IMR-90 (cell line): ENCODE measurements around the gene LRFN2. TPM values are rescaled to one million over a fixed set of nuclear protein-coding genes. Genes with fewer than 3 reads are reported as not detected.

ENCODE experiments used
- ATAC-seq: fragments of 200-7000 bp; cut with Tn5 transposase; 2 replicates; pipeline ENCODE4 v1.9.1; 2020; ENCODE audit warnings: low read depth, mild to moderate bottlenecking, moderate library complexity
- BruUV-seq: library from RNA; stranded (reverse); fragments of 400-500 nt; replicated peaks from 2 replicates; lab custom pipeline; 2021; lab: Mats Ljungman, UMichigan
- CTCF ChIA-PET: fragments of 300-600 bp; formaldehyde crosslinking; extraction: SDS; loops from one replicate; lab custom pipeline; 2021; ENCODE audit warnings: antibody characterized with exemption; lab: Yijun Ruan, JAX
- POLR2A ChIA-PET: fragments of 300-600 bp; sonication (Branson Sonifier 250); formaldehyde crosslinking; loops from one replicate; lab custom pipeline; 2022; ENCODE audit warnings: antibody characterized with exemption; ENCODE audit not compliant: unreplicated experiment; lab: Charles Lee
- DNase-seq: peaks from one replicate; pipeline ENCODE4 v3.0.0; 2013
- H2AFZ ChIP-seq: replicated peaks from 2 replicates; pipeline ENCODE3; 2013; ENCODE audit warnings: low read length, mild to moderate bottlenecking; ENCODE audit not compliant: poor library complexity
- H2AK5ac ChIP-seq: 2 replicates; pipeline ENCODE4 v1.6.1; 2013; ENCODE audit warnings: low read depth, low read length, inconsistent platforms
- H2AK9ac ChIP-seq: replicated peaks from 2 replicates; pipeline ENCODE3; 2013; ENCODE audit warnings: mild to moderate bottlenecking, low read depth, low read length, moderate library complexity; ENCODE audit not compliant: poor library complexity
- H2BK120ac ChIP-seq: 2 replicates; pipeline ENCODE4 v1.6.1; 2013; ENCODE audit warnings: low read depth, low read length, inconsistent platforms
- H2BK15ac ChIP-seq: 3 replicates; pipeline ENCODE4 v1.6.1; 2013; ENCODE audit warnings: low read depth, low read length, inconsistent platforms
- H2BK20ac ChIP-seq: 2 replicates; pipeline ENCODE4 v1.6.1; 2013; ENCODE audit warnings: low read depth, mild to moderate bottlenecking, inconsistent platforms, low read length, moderate library complexity
- H2BK5ac ChIP-seq: 2 replicates; pipeline ENCODE4 v1.6.1; 2013; ENCODE audit warnings: mild to moderate bottlenecking, low read depth, low read length, inconsistent platforms; ENCODE audit not compliant: poor library complexity, severe bottlenecking
- H3K14ac ChIP-seq: replicated peaks from 2 replicates; pipeline ENCODE4 v1.6.1; 2013; ENCODE audit warnings: low read depth, low read length, inconsistent platforms
- H3K18ac ChIP-seq: 2 replicates; pipeline ENCODE4 v1.6.1; 2013; ENCODE audit warnings: low read depth, low read length, control low read depth
- H3K23ac ChIP-seq: 2 replicates; pipeline ENCODE4 v1.6.1; 2013; ENCODE audit warnings: low read depth, low read length, inconsistent platforms
- H3K27ac ChIP-seq: 2 replicates; pipeline ENCODE4 v1.5.1; 2013; ENCODE audit warnings: mild to moderate bottlenecking, control low read depth, low read length; ENCODE audit not compliant: insufficient read depth
- H3K27me3 ChIP-seq: 2 replicates; pipeline ENCODE4 v1.6.1; 2013; ENCODE audit warnings: low read length; ENCODE audit not compliant: control insufficient read depth, insufficient read depth
- H3K36me3 ChIP-seq: 2 replicates; pipeline ENCODE4 v1.6.1; 2013; ENCODE audit warnings: low read length, mixed read lengths; ENCODE audit not compliant: control insufficient read depth, insufficient read depth
- H3K4ac ChIP-seq: 2 replicates; pipeline ENCODE4 v1.6.1; 2013; ENCODE audit warnings: low read depth, low read length, inconsistent platforms
- H3K4me1 ChIP-seq: 2 replicates; pipeline ENCODE4 v1.6.1; 2013; ENCODE audit warnings: low read length, mixed read lengths; ENCODE audit not compliant: control insufficient read depth, insufficient read depth
- H3K4me2 ChIP-seq: 2 replicates; pipeline ENCODE4 v1.6.1; 2013; ENCODE audit warnings: low read depth, mild to moderate bottlenecking, control low read depth, low read length, moderate library complexity
- H3K4me3 ChIP-seq: 2 replicates; pipeline ENCODE4 v1.5.1; 2013; ENCODE audit warnings: low read depth, mild to moderate bottlenecking, control low read depth, low read length, moderate library complexity; ENCODE audit not compliant: insufficient read depth
- H3K56ac ChIP-seq: 2 replicates; pipeline ENCODE4 v1.6.1; 2013; ENCODE audit warnings: low read length, inconsistent platforms; ENCODE audit not compliant: insufficient read depth; ENCODE audit errors: extremely low read depth
- H3K79me1 ChIP-seq, 2 experiments: 2 replicates each; pipeline ENCODE4 v1.6.1; 2013; ENCODE audit warnings: low read length in 2 of 2, inconsistent platforms in 1 of 2, low read depth in 1 of 2
- H3K9ac ChIP-seq: 2 replicates; pipeline ENCODE4 v1.6.1; 2013; ENCODE audit warnings: low read depth, low read length, control low read depth
- H3K9me1 ChIP-seq: 2 replicates; pipeline ENCODE4 v1.6.1; 2013; ENCODE audit warnings: low read length, inconsistent platforms; ENCODE audit not compliant: insufficient read depth
- H3K9me3 ChIP-seq: 2 replicates; pipeline ENCODE4 v1.6.1; 2013; ENCODE audit warnings: low read length; ENCODE audit not compliant: control insufficient read depth, insufficient read depth
- H4K20me1 ChIP-seq: 2 replicates; pipeline ENCODE4 v1.6.1; 2013; ENCODE audit warnings: low read length, inconsistent platforms; ENCODE audit not compliant: insufficient read depth
- H4K5ac ChIP-seq: 2 replicates; pipeline ENCODE4 v1.6.1; 2013; ENCODE audit warnings: mild to moderate bottlenecking, low read depth, low read length, control low read depth
- H4K8ac ChIP-seq, 2 experiments: 2 replicates each; pipeline ENCODE4 v1.6.1; 2013; ENCODE audit warnings: low read depth in 2 of 2, low read length in 2 of 2, control low read depth in 1 of 2, inconsistent platforms in 1 of 2
- H4K91ac ChIP-seq: 2 replicates; pipeline ENCODE4 v1.6.1; 2013; ENCODE audit warnings: low read depth, low read length, inconsistent platforms; ENCODE audit not compliant: insufficient read depth
- MAFK ChIP-seq: IDR thresholded peaks from 2 replicates; pipeline ENCODE4 v1.6.1; 2012; ENCODE audit warnings: low read depth, low read length, improper control_type of control experiment
- NFE2L2 ChIP-seq: fragments of 150-350 bp; IDR thresholded peaks from 2 replicates; pipeline ENCODE4 v1.6.1; 2016; ENCODE audit warnings: low read depth, mild to moderate bottlenecking, low read length
- WGBS, 2 experiments: methylation state at CpG; one replicate each; pipeline versions ENCODE4 v1.1.5 to v1.1.7; 2013; ENCODE audit warnings: missing lambda C conversion rate in 2 of 2; ENCODE audit not compliant: insufficient read length in 1 of 2; ENCODE audit errors: extremely low coverage in 2 of 2; 5-methylcytosine and 5-hydroxymethylcytosine counted together
- dilution Hi-C: fragments of 300-500 bp; cut with HindIII; formaldehyde crosslinking; loops from one replicate; pipeline ENCODE4 v1.14.3; 2018; ENCODE audit warnings: low sequenced_read_pairs; ENCODE audit not compliant: unreplicated experiment
- in situ Hi-C: fragments of 300-500 bp; cut with MboI; formaldehyde crosslinking; loops from 3 replicates; pipeline ENCODE4 v1.14.3; 2019; ENCODE audit warnings: low sequenced_read_pairs, inconsistent platforms, mixed read lengths
- intact Hi-C: fragments of 100-400 bp; cut with micrococcal nuclease; formaldehyde crosslinking; loops from 2 replicates; pipeline ENCODE4 v1.10.0; 2022
- polyA plus RNA-seq, 3 experiments: library from polyadenylated mRNA; depleted of rRNA; stranded (reverse); fragments of >200 nt; gene quantifications; 2 replicates each; pipeline ENCODE4 v1.2.3, GENCODE V29; 2012; ENCODE audit warnings: low replicate concordance in 1 of 3
- total RNA-seq: library from RNA; depleted of rRNA; stranded (reverse); fragments of >200 nt; gene quantifications from 2 replicates; pipeline ENCODE4 v1.2.3, GENCODE V29; 2012

LRFN2 gene
- total and polyA plus RNA-seq, 2 of the 4 experiments (the other 2 are of a cell fraction) = not detected

DNA sequence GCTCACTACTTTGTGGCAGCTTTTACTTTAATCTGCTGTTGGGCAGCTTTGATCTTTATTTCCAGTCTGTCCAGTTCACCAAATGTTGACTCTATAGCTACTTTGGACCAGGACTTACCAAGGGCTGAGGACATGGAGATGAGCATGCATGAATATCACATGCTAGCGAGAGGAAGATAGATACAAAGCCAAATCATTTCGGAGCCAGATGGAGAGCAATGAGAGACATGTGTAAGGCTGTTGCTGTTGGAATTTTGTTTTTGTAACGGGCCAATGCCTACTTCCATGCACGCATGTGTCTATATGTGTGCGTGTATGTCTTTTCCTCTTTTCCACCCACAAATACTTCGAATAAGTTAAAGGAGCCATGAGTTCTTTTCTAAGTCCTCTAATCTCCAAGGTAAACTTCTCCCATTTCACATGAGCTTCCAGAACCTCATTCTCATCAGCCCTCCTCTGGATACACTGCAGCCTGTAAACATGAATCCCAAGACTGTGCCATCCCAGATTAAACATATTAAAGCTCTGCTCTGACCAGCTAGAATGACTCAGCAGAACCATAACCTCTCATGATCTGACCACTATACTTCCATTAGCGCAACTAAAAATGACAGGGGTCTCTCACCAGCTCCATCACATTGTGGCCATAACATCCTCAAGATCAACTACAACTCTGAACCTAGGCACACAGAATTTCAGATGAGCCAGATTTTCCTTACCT lies 160.7 kb downstream of the LRFN2 start:
- no peak overlapping the region for H2BK20ac ChIP-seq
- no peak overlapping the region for H2AK5ac ChIP-seq
- dilution Hi-C loops (no loop called here), in situ Hi-C loops (no loop called here), intact Hi-C loops (no loop called here)
- CTCF ChIA-PET = no interaction called here
- H3K23ac ChIP-seq = no peak overlapping the region
- H2AK9ac ChIP-seq = no peak overlapping the region
- H3K14ac ChIP-seq = no peak overlapping the region
- no peak for TF ChIP-seq MAFK
- TF ChIP-seq NFE2L2 = peak; percentile 63
- 73% methylated on average over 3 of the region's 7 CpGs; no CpG with 5 or more reads in 1 of the 2 experiments for WGBS, 2 experiments
- H4K5ac ChIP-seq = no peak overlapping the region
- H3K27me3 ChIP-seq = no peaks in the 10 kb centered on the region
- no peak overlapping the region for H2AFZ ChIP-seq
- H3K9me3 ChIP-seq = no peaks in the 10 kb centered on the region
- no peaks in the 10 kb centered on the region for H3K79me1 ChIP-seq
- no peaks in the 10 kb centered on the region for H4K20me1 ChIP-seq
- no peak overlapping the region for H3K18ac ChIP-seq
- H3K4me2 ChIP-seq = no peak overlapping the region
- BruUV-seq = no TSS peak
- H2BK5ac ChIP-seq = no peak overlapping the region
- ATAC-seq (no peak), DNase-seq (no peak)
- H2BK15ac ChIP-seq = no peak overlapping the region
- no peaks in the 10 kb centered on the region for H3K36me3 ChIP-seq
- POLR2A ChIA-PET = no interaction called here
- no peaks in the 10 kb centered on the region for H3K4me1 ChIP-seq
- H4K8ac ChIP-seq = no peak overlapping the region
- no peak overlapping the region for H3K4me3 ChIP-seq
- H3K4ac ChIP-seq = no peak overlapping the region
- no peak overlapping the region for H2BK120ac ChIP-seq
- H3K27ac ChIP-seq = no peak overlapping the region
- no peak overlapping the region for H3K9ac ChIP-seq
- H3K56ac ChIP-seq = no peak overlapping the region
- no peak overlapping the region for H4K91ac ChIP-seq
- no peaks in the 10 kb centered on the region for H3K9me1 ChIP-seq
